Brain microvascular endothelial cell (primary cell): Measurements from ENCODE around the gene TBX6.
A peak's percentile ranks its signal among the peaks of the same experiment; 100 is the strongest.

ENCODE experiments used
- DNase-seq: peaks from one replicate; pipeline ENCODE4 v3.0.0-alpha.2; 2020
- H3K27ac ChIP-seq: fragments of 250-450 bp; sonication (Bioruptor Pico); 2 replicates; pipeline ENCODE4 v1.5.1; 2020; ENCODE audit warnings: mild to moderate bottlenecking, moderate library complexity
- H3K27me3 ChIP-seq: fragments of 250-450 bp; sonication (Bioruptor Pico); replicated peaks from 2 replicates; pipeline ENCODE4 v1.5.1; 2020; ENCODE audit warnings: mild to moderate bottlenecking
- H3K36me3 ChIP-seq: fragments of 250-450 bp; sonication (Bioruptor Pico); replicated peaks from 2 replicates; pipeline ENCODE4 v1.5.1; 2020; ENCODE audit warnings: mild to moderate bottlenecking
- H3K4me3 ChIP-seq: 2 replicates; pipeline ENCODE4 v1.5.1; 2011; ENCODE audit warnings: low read depth, mild to moderate bottlenecking, control low read depth, low read length, moderate library complexity
- in situ Hi-C: cut with HindIII; loops from 2 replicates; pipeline ENCODE4 v1.10.0; 2017; ENCODE audit warnings: low sequenced_read_pairs, low pct_ligation_motif_present
- TF ChIP-seq, protein P1 (sequence below): IDR thresholded peaks from 2 replicates; pipeline ENCODE4 v1.5.1; 2011; ENCODE audit warnings: low read depth, mild to moderate bottlenecking, moderate library complexity, low read length, control low read depth, inconsistent platforms; ENCODE audit errors: missing control alignments

TBX6 gene

DNA sequence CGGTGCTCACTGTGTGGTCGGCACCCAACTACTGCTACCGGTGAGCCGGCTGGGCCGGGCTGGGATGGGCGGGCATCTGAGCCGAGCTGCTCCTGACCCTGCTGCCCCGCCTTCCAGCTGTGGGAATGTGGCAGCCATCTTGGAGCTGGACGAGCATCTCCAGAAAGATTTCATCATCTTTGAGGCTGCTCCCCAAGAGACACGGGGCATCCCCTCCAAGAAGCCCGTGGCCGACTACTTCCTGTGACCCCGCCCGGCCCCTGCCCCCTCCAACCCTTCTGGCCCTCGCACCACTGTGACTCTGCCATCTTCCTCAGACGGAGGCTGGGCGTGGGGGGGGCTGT lies 6.9 kb downstream of the TBX6 start:
- peaks cover 51% of the 10 kb centered on the region for H3K36me3 ChIP-seq
- no peak for DNase-seq
- in situ Hi-C loops: no loop called here

DNA sequence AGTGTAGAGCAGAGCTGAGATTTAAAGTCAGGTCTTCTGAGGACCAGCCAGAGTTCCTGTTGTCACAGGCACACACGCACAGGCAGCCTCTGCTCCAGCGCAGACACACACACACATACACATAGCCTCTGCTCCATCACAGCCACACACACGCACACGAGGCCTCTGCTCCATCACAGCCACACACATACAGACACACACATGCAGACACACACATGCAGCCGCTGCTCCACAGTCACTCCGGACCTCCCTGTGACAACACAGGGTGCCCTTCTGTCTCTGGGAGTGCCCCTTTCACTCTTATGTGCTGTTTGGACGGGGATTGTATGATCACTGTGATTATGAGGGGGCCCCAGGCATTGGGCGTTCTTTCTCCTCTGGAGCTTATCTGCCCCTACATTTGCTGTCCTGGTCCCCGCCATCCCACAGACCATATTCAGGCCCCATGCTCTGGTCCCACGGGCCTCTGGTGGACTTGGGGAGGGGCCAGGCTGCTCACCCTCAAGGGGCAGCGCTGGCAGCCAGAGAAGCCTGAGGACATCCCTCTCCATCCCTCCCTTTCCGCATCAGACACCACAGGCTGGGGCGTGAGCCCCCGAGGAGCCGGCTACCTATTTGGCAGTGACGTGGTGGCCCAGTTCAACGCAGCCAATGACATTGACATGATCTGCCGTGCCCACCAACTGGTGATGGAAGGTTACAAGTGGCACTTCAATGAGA lies 7.5 kb downstream of the TBX6 start:
- in situ Hi-C loops: no loop called here
- H3K4me3 ChIP-seq: no peak overlapping the region

More for the DNA sequence above, 6.9 kb downstream of the TBX6 start:
- TF ChIP-seq, protein P1, sequence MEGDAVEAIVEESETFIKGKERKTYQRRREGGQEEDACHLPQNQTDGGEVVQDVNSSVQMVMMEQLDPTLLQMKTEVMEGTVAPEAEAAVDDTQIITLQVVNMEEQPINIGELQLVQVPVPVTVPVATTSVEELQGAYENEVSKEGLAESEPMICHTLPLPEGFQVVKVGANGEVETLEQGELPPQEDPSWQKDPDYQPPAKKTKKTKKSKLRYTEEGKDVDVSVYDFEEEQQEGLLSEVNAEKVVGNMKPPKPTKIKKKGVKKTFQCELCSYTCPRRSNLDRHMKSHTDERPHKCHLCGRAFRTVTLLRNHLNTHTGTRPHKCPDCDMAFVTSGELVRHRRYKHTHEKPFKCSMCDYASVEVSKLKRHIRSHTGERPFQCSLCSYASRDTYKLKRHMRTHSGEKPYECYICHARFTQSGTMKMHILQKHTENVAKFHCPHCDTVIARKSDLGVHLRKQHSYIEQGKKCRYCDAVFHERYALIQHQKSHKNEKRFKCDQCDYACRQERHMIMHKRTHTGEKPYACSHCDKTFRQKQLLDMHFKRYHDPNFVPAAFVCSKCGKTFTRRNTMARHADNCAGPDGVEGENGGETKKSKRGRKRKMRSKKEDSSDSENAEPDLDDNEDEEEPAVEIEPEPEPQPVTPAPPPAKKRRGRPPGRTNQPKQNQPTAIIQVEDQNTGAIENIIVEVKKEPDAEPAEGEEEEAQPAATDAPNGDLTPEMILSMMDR: no peak
- Histone ChIP-seq H3K27me3 (no peaks in the 10 kb centered on the region), H3K4me3 (no peak overlapping the region), H3K27ac (no peak overlapping the region)

DNA sequence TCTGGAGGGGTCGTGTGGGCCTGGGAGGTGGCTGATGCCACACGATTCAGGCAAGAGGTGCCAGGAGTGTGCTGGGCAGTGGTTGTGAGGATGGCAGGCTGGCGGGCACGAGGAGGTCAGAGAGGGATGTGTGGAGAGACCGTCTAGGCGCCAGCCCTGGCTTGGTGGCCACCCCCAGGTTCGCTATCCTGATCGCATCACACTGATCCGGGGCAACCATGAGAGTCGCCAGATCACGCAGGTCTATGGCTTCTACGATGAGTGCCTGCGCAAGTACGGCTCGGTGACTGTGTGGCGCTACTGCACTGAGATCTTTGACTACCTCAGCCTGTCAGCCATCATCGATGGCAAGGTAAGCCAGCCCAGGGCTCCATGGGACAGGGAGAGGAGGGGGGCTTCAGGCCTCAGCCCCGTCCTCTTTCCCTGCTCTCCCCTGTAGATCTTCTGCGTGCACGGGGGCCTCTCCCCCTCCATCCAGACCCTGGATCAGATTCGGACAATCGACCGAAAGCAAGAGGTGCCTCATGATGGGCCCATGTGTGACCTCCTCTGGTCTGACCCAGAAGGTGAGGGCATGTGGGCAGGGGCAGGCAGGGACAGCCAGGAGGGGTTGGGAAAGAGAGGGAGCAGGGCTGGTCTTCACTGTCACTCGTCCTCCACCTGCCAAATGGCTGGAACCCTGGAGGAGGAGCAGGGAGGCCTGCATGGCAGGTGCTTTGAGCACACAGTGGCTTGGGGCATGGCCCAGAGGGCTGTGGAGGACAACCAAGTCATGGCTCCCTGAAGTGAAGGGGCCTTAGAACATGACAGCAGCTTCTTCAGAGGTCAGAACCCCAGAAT lies 8.3 kb downstream of the TBX6 start:
- H3K36me3 ChIP-seq: peaks cover 58% of the 10 kb centered on the region
- TF ChIP-seq, protein P1: no peak
- no peak overlapping the region for H3K27ac ChIP-seq
- in situ Hi-C loops: no loop called here
- no peak for DNase-seq
- H3K4me3 ChIP-seq: no peak overlapping the region
- no peaks in the 10 kb centered on the region for H3K27me3 ChIP-seq

More for the DNA sequence above, 7.5 kb downstream of the TBX6 start:
- Histone ChIP-seq H3K36me3 (peaks cover 57% of the 10 kb centered on the region), H3K27me3 (no peaks in the 10 kb centered on the region), H3K27ac (no peak overlapping the region)
- no peak for DNase-seq
- TF ChIP-seq, protein P1: no peak

DNA sequence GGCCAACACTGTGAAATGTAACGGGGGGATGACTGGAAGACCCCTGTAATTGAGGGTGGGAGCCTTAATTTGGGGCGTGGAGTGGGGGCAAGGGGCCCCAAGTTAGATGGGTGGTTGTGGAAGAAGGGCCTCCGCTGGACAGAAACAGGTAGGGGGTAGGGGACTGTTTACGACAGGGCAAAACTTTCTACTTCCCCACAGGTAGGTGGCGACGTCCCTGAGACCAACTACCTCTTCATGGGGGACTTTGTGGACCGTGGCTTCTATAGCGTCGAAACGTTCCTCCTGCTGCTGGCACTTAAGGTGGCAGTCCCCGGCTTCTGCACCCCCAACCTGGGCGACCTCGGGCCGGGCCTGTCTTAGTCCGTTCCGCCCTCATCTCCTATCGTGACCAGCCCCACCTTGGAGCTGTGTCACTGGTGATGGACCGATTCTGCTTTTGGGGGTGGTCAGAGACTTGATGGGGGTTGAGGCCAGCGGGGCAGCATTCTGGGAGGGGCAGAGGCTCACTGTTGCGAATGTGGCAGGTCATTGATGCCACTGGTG lies 9.1 kb downstream of the TBX6 start:
- Histone ChIP-seq H3K27ac (no peak overlapping the region), H3K27me3 (no peaks in the 10 kb centered on the region), H3K36me3 (peaks cover 66% of the 10 kb centered on the region), H3K4me3 (no peak overlapping the region)
- in situ Hi-C loops: no loop called here
- DNase-seq: no peak
- TF ChIP-seq, protein P1: peak; percentile 33

DNA sequence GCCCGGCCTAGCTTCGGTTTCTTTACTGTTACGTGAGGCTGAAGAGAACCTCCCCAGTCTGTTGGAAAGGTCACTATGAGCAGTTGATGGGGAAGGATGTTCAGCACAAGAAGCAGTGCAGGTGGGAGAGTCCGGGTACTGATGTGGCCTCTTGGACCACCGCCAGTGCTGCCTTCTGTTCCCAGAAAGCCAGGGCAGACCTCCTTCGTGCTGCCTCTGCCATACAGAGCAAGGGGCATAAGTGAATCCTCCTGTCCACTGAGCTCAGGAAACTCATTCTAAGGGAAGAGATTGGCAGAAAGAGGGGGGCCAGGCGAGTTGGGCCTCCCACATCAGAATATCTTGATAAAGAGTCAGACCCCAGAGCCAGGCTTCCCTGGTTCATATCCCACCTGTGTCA lies 12.2 kb downstream of the TBX6 start:
- in situ Hi-C loops: no loop called here
- Histone ChIP-seq H3K27me3 (no peaks in the 10 kb centered on the region), H3K27ac (no peak overlapping the region), H3K4me3 (no peak overlapping the region), H3K36me3 (peaks cover 60% of the 10 kb centered on the region)
- DNase-seq: no peak
- TF ChIP-seq, protein P1: no peak
